ENCODE measurements around the gene ZNF81. TPM values are rescaled to one million over a fixed set of nuclear protein-coding genes. Genes with fewer than 3 reads are reported as not detected.

ZNF81 gene
- total RNA-seq, 1 donor from 2014 or later = 19.4 TPM

GRCh38 chrX:47877327-47877726, 40.6 kb downstream of the ZNF81 start:
- no peak for TF ChIP-seq CTCF (IDR thresholded peaks at IDR 0.05; ENCODE audit: partially characterized antibody, unreplicated experiment)
- Mint-ChIP-seq H3K9me3 (ENCODE audit: unreplicated experiment) (peaks cover 2% of the 10 kb centered on the region), H3K27ac (ENCODE audit: unreplicated experiment) (no peak overlapping the region), H3K27me3 (ENCODE audit: unreplicated experiment) (no peaks in the 10 kb centered on the region), H3K4me1 (ENCODE audit: low read depth, unreplicated experiment) (no peaks in the 10 kb centered on the region), H3K4me3 (ENCODE audit: unreplicated experiment) (no peak overlapping the region), H3K36me3 (ENCODE audit: unreplicated experiment) (peaks cover 9% of the 10 kb centered on the region)
- no peak for DNase-seq

- Mint-ChIP-seq H3K27me3 (ENCODE audit: unreplicated experiment) (no peaks in the 10 kb centered on the region), H3K27ac (ENCODE audit: unreplicated experiment) (no peak overlapping the region), H3K36me3 (ENCODE audit: unreplicated experiment) (peaks cover 9% of the 10 kb centered on the region), H3K4me3 (ENCODE audit: unreplicated experiment) (no peak overlapping the region), H3K4me1 (ENCODE audit: low read depth, unreplicated experiment) (no peaks in the 10 kb centered on the region), H3K9me3 (ENCODE audit: unreplicated experiment) (peaks cover 2% of the 10 kb centered on the region)
- no peak for TF ChIP-seq CTCF (IDR thresholded peaks at IDR 0.05; ENCODE audit: partially characterized antibody, unreplicated experiment)
- DNase-seq = no peak
Observed at GRCh38 chrX:47878198-47878597, 41.5 kb downstream of the ZNF81 start.

GRCh38 chrX:47879463-47879862, 42.8 kb downstream of the ZNF81 start:
- TF ChIP-seq CTCF (IDR thresholded peaks at IDR 0.05; ENCODE audit: partially characterized antibody, unreplicated experiment) = no peak
- H3K27me3 Mint-ChIP-seq (ENCODE audit: unreplicated experiment) = no peaks in the 10 kb centered on the region
- DNase-seq = no peak
- H3K4me3 Mint-ChIP-seq (ENCODE audit: unreplicated experiment) = no peak overlapping the region
- no peaks in the 10 kb centered on the region for H3K4me1 Mint-ChIP-seq (ENCODE audit: low read depth, unreplicated experiment)
- peaks cover 5% of the 10 kb centered on the region for H3K36me3 Mint-ChIP-seq (ENCODE audit: unreplicated experiment)
- H3K27ac Mint-ChIP-seq (ENCODE audit: unreplicated experiment) = no peak overlapping the region
- H3K9me3 Mint-ChIP-seq (ENCODE audit: unreplicated experiment) = peaks cover 2% of the 10 kb centered on the region

- Mint-ChIP-seq H3K27me3 (ENCODE audit: unreplicated experiment) (no peaks in the 10 kb centered on the region), H3K36me3 (ENCODE audit: unreplicated experiment) (peaks cover 5% of the 10 kb centered on the region), H3K4me3 (ENCODE audit: unreplicated experiment) (no peak overlapping the region), H3K4me1 (ENCODE audit: low read depth, unreplicated experiment) (no peaks in the 10 kb centered on the region), H3K9me3 (ENCODE audit: unreplicated experiment) (peaks cover 2% of the 10 kb centered on the region), H3K27ac (ENCODE audit: unreplicated experiment) (no peak overlapping the region)
- DNase-seq = no peak
- no peak for TF ChIP-seq CTCF (IDR thresholded peaks at IDR 0.05; ENCODE audit: partially characterized antibody, unreplicated experiment)
Observed at GRCh38 chrX:47880927-47881326, 44.2 kb downstream of the ZNF81 start.

GRCh38 chrX:47885501-47885900, 48.8 kb downstream of the ZNF81 start:
- Mint-ChIP-seq H3K36me3 (ENCODE audit: unreplicated experiment) (peaks cover 10% of the 10 kb centered on the region), H3K27me3 (ENCODE audit: unreplicated experiment) (no peaks in the 10 kb centered on the region), H3K4me3 (ENCODE audit: unreplicated experiment) (no peak overlapping the region), H3K27ac (ENCODE audit: unreplicated experiment) (no peak overlapping the region), H3K9me3 (ENCODE audit: unreplicated experiment) (peaks cover 4% of the 10 kb centered on the region), H3K4me1 (ENCODE audit: low read depth, unreplicated experiment) (no peaks in the 10 kb centered on the region)
- DNase-seq = no peak
- TF ChIP-seq CTCF (IDR thresholded peaks at IDR 0.05; ENCODE audit: partially characterized antibody, unreplicated experiment) = no peak

All from glutamatergic neuron (in vitro differentiated cells).